ENCODE data around the gene XRN1. TPM values are rescaled to one million over a fixed set of nuclear protein-coding genes. Genes with fewer than 3 reads are reported as not detected.

XRN1 gene
- total RNA-seq, 1 donor from 2014 or later, result 56.1 TPM

GRCh38 chr3:142270407-142270806 is 177.4 kb downstream of the XRN1 start:
- no peak for DNase-seq (ENCODE audit: low read depth, low spot score)

GRCh38 chr3:142269767-142270166 is 178.1 kb downstream of the XRN1 start:
- no peak for DNase-seq (ENCODE audit: low read depth, low spot score)

- no peak for DNase-seq (ENCODE audit: low read depth, low spot score)
Measured at GRCh38 chr3:142268426-142268825, 179.4 kb downstream of the XRN1 start.

GRCh38 chr3:142267269-142267668 is 180.6 kb downstream of the XRN1 start:
- no peak for DNase-seq (ENCODE audit: low read depth, low spot score)

- DNase-seq (ENCODE audit: low read depth, low spot score), result no peak
Measured at GRCh38 chr3:142263112-142263511, 184.7 kb downstream of the XRN1 start.

GRCh38 chr3:142259359-142259758 is 188.5 kb downstream of the XRN1 start:
- no peak for DNase-seq (ENCODE audit: low read depth, low spot score)

- DNase-seq (ENCODE audit: low read depth, low spot score), result no peak
Measured at GRCh38 chr3:142256712-142257333, 191.0 kb downstream of the XRN1 start.

Other genes starting within 250 kb of the XRN1 start
- gene GK5, start 222.5 kb downstream of the XRN1 start, total RNA-seq, result 4.7 and 4.8 TPM in 2 replicates
- gene ATR, start 130.7 kb upstream of the XRN1 start, total RNA-seq, result 27.4 and 39.9 TPM in 2 replicates
- gene PLS1, start 148.4 kb upstream of the XRN1 start, total RNA-seq, result 3.4 TPM in 2 replicates

Data from pulmonary artery endothelial cell (primary cell).